SK-N-SH (cell line): Measurements from ENCODE around the gene SMAGP. TPM values are rescaled to one million over a fixed set of nuclear protein-coding genes. Genes with fewer than 3 reads are reported as not detected.

Experiments used
- CTCF ChIA-PET: fragments of 300-600, 350-600 bp; formaldehyde crosslinking; extraction: SDS; loops from one replicate; lab custom pipeline; 2021; lab: Yijun Ruan, JAX
- POLR2A ChIA-PET: fragments of 350-600 bp; sonication (Branson Sonifier 250); formaldehyde crosslinking; extraction: SDS; loops from one replicate; lab custom pipeline; 2020; ENCODE audit warnings: antibody characterized with exemption, inconsistent platforms; lab: Yijun Ruan, JAX
- DNase-seq: peaks from one replicate; pipeline ENCODE4 v3.0.0; 2012
- H2AFZ ChIP-seq: fragments of 200-600 bp; sonication (generic); 2 replicates; pipeline ENCODE4 v1.8.1; 2016; ENCODE audit warnings: antibody characterized with exemption, mild to moderate bottlenecking, low read depth
- H3F3A ChIP-seq: fragments of 200-600 bp; sonication (generic); replicated peaks from 2 replicates; pipeline ENCODE3; 2016; ENCODE audit warnings: antibody characterized with exemption, mild to moderate bottlenecking; ENCODE audit not compliant: insufficient read depth
- H3K27ac ChIP-seq, 2 experiments: fragments of 200-500 bp in 1 of 2; fragments of 200-600 bp in 1 of 2; sonication (Bioruptor generic) in 1 of 2; sonication (generic), shearing (Covaris generic) in 1 of 2; 2 replicates each; pipeline versions ENCODE4 v1.5.1 to v1.6.1; 2014 to 2016; ENCODE audit warnings: low read depth in 2 of 2, inconsistent platforms in 1 of 2, low read length in 1 of 2, mild to moderate bottlenecking in 1 of 2, mixed read lengths in 1 of 2
- H3K27me3 ChIP-seq: fragments of 200-600 bp; sonication (generic), shearing (Covaris generic); 2 replicates; pipeline ENCODE4 v1.6.1; 2016; ENCODE audit warnings: mixed run types; ENCODE audit not compliant: insufficient read depth
- H3K36me3 ChIP-seq, 2 experiments: fragments of 200-500 bp in 1 of 2; fragments of 200-600 bp in 1 of 2; sonication (Bioruptor generic) in 1 of 2; sonication (generic) in 1 of 2; replicated peaks in 1 of 2; 2 replicates each; pipeline versions ENCODE3 to v1.5.1; 2014 to 2016; ENCODE audit warnings: low read length in 1 of 2, mild to moderate bottlenecking in 1 of 2; ENCODE audit not compliant: insufficient read depth in 2 of 2, control insufficient read depth in 1 of 2
- H3K4me1 ChIP-seq, 2 experiments: fragments of 200-500 bp in 1 of 2; fragments of 200-600 bp in 1 of 2; sonication (Bioruptor generic) in 1 of 2; sonication (generic), shearing (Covaris generic) in 1 of 2; 2 replicates each; pipeline versions ENCODE4 v1.5.1 to v1.6.1; 2014 to 2016; ENCODE audit warnings: low read depth in 1 of 2, low read length in 1 of 2, mixed run types in 1 of 2; ENCODE audit not compliant: insufficient read depth in 2 of 2, control insufficient read depth in 1 of 2
- H3K4me2 ChIP-seq: fragments of 200-600 bp; sonication (generic), shearing (Covaris generic); 2 replicates; pipeline ENCODE4 v1.6.1; 2017; ENCODE audit warnings: mixed run types
- H3K4me3 ChIP-seq, 2 experiments: fragments of 200-500 bp in 1 of 2; fragments of 200-600 bp in 1 of 2; sonication (Bioruptor generic) in 1 of 2; sonication (generic), shearing (Covaris generic) in 1 of 2; 2 replicates each; pipeline versions ENCODE4 v1.5.1 to v1.8.1; 2014 to 2016; ENCODE audit warnings: low read depth in 2 of 2, inconsistent platforms in 1 of 2, low read length in 1 of 2, mild to moderate bottlenecking in 1 of 2, mixed read lengths in 1 of 2, moderate library complexity in 1 of 2
- H3K79me2 ChIP-seq: fragments of 200-600 bp; sonication (generic); 2 replicates; pipeline ENCODE4 v1.8.1; 2017; ENCODE audit warnings: mild to moderate bottlenecking; ENCODE audit not compliant: insufficient read depth
- H3K9ac ChIP-seq: fragments of 200-600 bp; sonication (generic); 2 replicates; pipeline ENCODE4 v1.6.1; 2017; ENCODE audit warnings: mixed run types
- H3K9me2 ChIP-seq: fragments of 200-600 bp; sonication (generic); 2 replicates; pipeline ENCODE4 v1.6.1; 2017; ENCODE audit warnings: mixed run types
- H3K9me3 ChIP-seq: fragments of 200-600 bp; sonication (generic); 2 replicates; pipeline ENCODE4 v1.6.1; 2017; ENCODE audit warnings: mixed run types, mild to moderate bottlenecking, moderate library complexity
- H4K20me1 ChIP-seq: fragments of 200-600 bp; sonication (generic); 2 replicates; pipeline ENCODE4 v1.6.1; 2017; ENCODE audit warnings: mild to moderate bottlenecking, mixed run types; ENCODE audit not compliant: insufficient read depth
- CTCF ChIP-seq: fragments of 200-600 bp; sonication (generic); IDR thresholded peaks from 2 replicates; pipeline ENCODE4 v1.6.1; 2017; ENCODE audit warnings: antibody characterized with exemption, mild to moderate bottlenecking, moderate library complexity
- ELF1 ChIP-seq: IDR thresholded peaks from 2 replicates; pipeline ENCODE4 v1.4.0; 2012
- EZH2phosphoT487 ChIP-seq: fragments of 200-600 bp; sonication (generic); IDR thresholded peaks from 2 replicates; pipeline ENCODE4 v1.6.1; 2017; ENCODE audit warnings: low read depth, mixed run types, mild to moderate bottlenecking, antibody characterized with exemption, moderate library complexity, borderline replicate concordance
- FOXM1 ChIP-seq: IDR thresholded peaks from 2 replicates; pipeline ENCODE4 v1.4.0; 2012; ENCODE audit warnings: low read depth, mild to moderate bottlenecking
- JUND ChIP-seq: IDR thresholded peaks from 2 replicates; pipeline ENCODE4 v1.4.0; 2012
- NRF1 ChIP-seq: IDR thresholded peaks from 2 replicates; pipeline ENCODE4 v1.6.1; 2012; ENCODE audit warnings: low read depth, mild to moderate bottlenecking, low read length
- RAD21 ChIP-seq: IDR thresholded peaks from 2 replicates; pipeline ENCODE4 v1.6.1; 2012; ENCODE audit warnings: mild to moderate bottlenecking, low read length
- SIN3A ChIP-seq: IDR thresholded peaks from 2 replicates; pipeline ENCODE4 v1.6.1; 2012; ENCODE audit warnings: low read depth, mild to moderate bottlenecking, low read length, moderate library complexity, borderline replicate concordance
- SMC3 ChIP-seq: IDR thresholded peaks from 2 replicates; pipeline ENCODE4 v1.6.1; 2012; ENCODE audit warnings: low read depth, low read length, improper control_type of control experiment
- TEAD4 ChIP-seq: IDR thresholded peaks from 2 replicates; pipeline ENCODE4 v1.4.0; 2012; ENCODE audit warnings: mild to moderate bottlenecking, borderline replicate concordance; ENCODE audit not compliant: insufficient read depth
- WGBS: methylation state at CpG from one replicate; pipeline ENCODE4 v1.1.6; 2017; ENCODE audit warnings: low lambda C conversion rate; 5-methylcytosine and 5-hydroxymethylcytosine counted together
- polyA plus RNA-seq, 3 experiments: library from polyadenylated mRNA; depleted of rRNA; stranded (reverse); fragments of >200 nt; gene quantifications; 2 replicates each; pipeline ENCODE4 v1.2.3, GENCODE V29; 2012

SMAGP gene
- polyA plus RNA-seq, 1 of the 3 experiments (the other 2 are of a cell fraction): 26.3 TPM

GRCh38 chr12:51269174-51270066 is 795 bp downstream of the SMAGP start:
- Histone ChIP-seq H3K9me3 (no peaks in the 10 kb centered on the region), H3K27ac (no peak overlapping the region; a peak in 1 of 4 replicates), H3K4me2 (peak overlapping the region; percentile 86), H3K9me2 (no peaks in the 10 kb centered on the region), H3K4me3 (peak overlapping the region; percentile 60 to 86), H4K20me1 (no peaks in the 10 kb centered on the region), H2AFZ (peak overlapping the region; percentile 67; the same call in 1 of the 2 replicates), H3K36me3 (no peaks in the 10 kb centered on the region), H3K79me2 (peaks cover 10% of the 10 kb centered on the region; the same call in 1 of the 2 replicates), H3K4me1 (peaks cover 0 to 2% of the 10 kb centered on the region in 2 experiments; a peak in 1 of 4 replicates), H3F3A (peaks cover 10% of the 10 kb centered on the region), H3K9ac (peak overlapping the region; percentile 90; the same call in 1 of the 2 replicates), H3K27me3 (no peaks in the 10 kb centered on the region)
- TF ChIP-seq JUND (no peak), SIN3A (no peak), TEAD4 (no peak), ELF1 (no peak), CTCF (peak; percentile 55), SMC3 (peak; percentile 69), EZH2phosphoT487 (no peak), RAD21 (peak; percentile 69)
- ChIA-PET POLR2A (interaction anchor here (1.5 kb wide), 1 partner anchor 31 kb away, joined by 3 read pairs; the partner anchor contains the start of gene DAZAP2), CTCF (interaction anchor here (0.6 to 2.5 kb wide), 26 partner anchors 10 to 754 kb away, joined by 3 to 51 read pairs (median 4); no protein-coding TSS in a partner anchor)
- peak; percentile 85 for DNase-seq
- 71% methylated on average over 11 of the region's 59 CpGs for WGBS

GRCh38 chr12:51265024-51265423 is 5.2 kb downstream of the SMAGP start:
- CTCF ChIA-PET: no interaction called here
- H3K4me3 ChIP-seq: no peak overlapping the region
- H3K27me3 ChIP-seq: no peaks in the 10 kb centered on the region
- H4K20me1 ChIP-seq: 0 out of 2 replicates have a peak, but pooled peaks cover 3% of the 10 kb centered on the region
- TF ChIP-seq NRF1 (no peak), FOXM1 (no peak)
- TF ChIP-seq, all 33 proteins: peak for 0
- POLR2A ChIA-PET: no interaction called here
- no peaks in the 10 kb centered on the region for H3K9me2 ChIP-seq
- H3K27ac ChIP-seq: no peak overlapping the region
- DNase-seq: no peak
- peaks cover 7% of the 10 kb centered on the region for H3F3A ChIP-seq
- no peaks in the 10 kb centered on the region for H3K9me3 ChIP-seq
- no peak overlapping the region for H2AFZ ChIP-seq
- peaks cover 15% of the 10 kb centered on the region for H3K79me2 ChIP-seq
- no peak overlapping the region for H3K4me2 ChIP-seq
- peaks cover 0 to 5% of the 10 kb centered on the region in 2 experiments; a peak in 1 of 4 replicates for H3K4me1 ChIP-seq
- H3K9ac ChIP-seq: no peak overlapping the region
- H3K36me3 ChIP-seq: no peaks in the 10 kb centered on the region
